ENCODE data around the gene CRTAC1. TPM values are rescaled to one million over a fixed set of nuclear protein-coding genes. Genes with fewer than 3 reads are reported as not detected.

Gene CRTAC1
- total and polyA plus RNA-seq, 2 donors (not counting 3 experiments of a cell fraction or from before 2014, with no cell fraction given): 1.4 to 3.0 TPM

- Histone ChIP-seq H3K4me3 (replicated peaks in 1 of 3; ENCODE audit: insufficient read depth in 1 of 3, low read depth in 1 of 3, low read length in 3 of 3) (no peak overlapping the region), H3K36me3 (ENCODE audit: control insufficient read depth in 2 of 2, extremely low read depth in 1 of 2, insufficient read depth in 2 of 2, low read length in 2 of 2) (no peaks in the 10 kb centered on the region), H3K27ac (ENCODE audit: insufficient read depth, low read depth, low read length) (no peak overlapping the region), H3K79me2 (ENCODE audit: control insufficient read depth, insufficient read depth, low read length) (no peaks in the 10 kb centered on the region), H3K4me2 (ENCODE audit: insufficient read depth, low read length) (no peak overlapping the region), H3K9me1 (replicated peaks; ENCODE audit: control insufficient read depth, extremely low read depth, insufficient read depth, low read length) (no peaks in the 10 kb centered on the region), H3K9ac (replicated peaks; ENCODE audit: extremely low read depth, insufficient read depth, low read length) (no peak overlapping the region), H2AFZ (ENCODE audit: low read depth, low read length) (no peak overlapping the region), H3K4me1 (ENCODE audit: control insufficient read depth, extremely low read depth, insufficient read depth, low read length) (no peaks in the 10 kb centered on the region), H3K9me3 (replicated peaks; ENCODE audit: control insufficient read depth, insufficient read depth, low read length) (no peaks in the 10 kb centered on the region), H3K27me3 (ENCODE audit: control insufficient read depth in 2 of 2, insufficient read depth in 2 of 2, low read length in 2 of 2) (peaks cover 22 to 29% of the 10 kb centered on the region in 2 experiments), H4K20me1 (replicated peaks; ENCODE audit: control insufficient read depth, extremely low read depth, insufficient read depth, low read length) (no peaks in the 10 kb centered on the region)
- BruUV-seq (replicated peaks): no TSS peak
- dilution Hi-C loops (cut with MboI; ENCODE audit: extremely low pct_ligation_motif_present, low sequenced_read_pairs) (no loop called here), intact Hi-C loops (cut with micrococcal nuclease) (no loop called here)
- FAIRE-seq (no peak), DNase-seq (ENCODE audit: low read depth, low spot score) (no peak)
- TF ChIP-seq FOS (IDR thresholded peaks at IDR 0.05; ENCODE audit: borderline replicate concordance, insufficient read depth, low read length) (no peak), JUN (IDR thresholded peaks at IDR 0.05; ENCODE audit: borderline replicate concordance, insufficient read depth, insufficient read length, low read depth) (no peak), MYC (IDR thresholded peaks at IDR 0.05; ENCODE audit: low read depth, low read length) (no peak), GATA2 (IDR thresholded peaks at IDR 0.05; ENCODE audit: insufficient read depth, insufficient read length, low read depth, low read length) (no peak), POLR2AphosphoS5 (IDR thresholded peaks at IDR 0.05; ENCODE audit: insufficient read depth, low read depth, low read length) (no peak), POLR2A (IDR thresholded peaks at IDR 0.05; ENCODE audit: low read depth, low read length) (no peak), EZH2 (IDR thresholded peaks at IDR 0.05; ENCODE audit: borderline replicate concordance, low read depth, low read length, severe bottlenecking) (no peak)
- TF ChIP-seq, protein P1, sequence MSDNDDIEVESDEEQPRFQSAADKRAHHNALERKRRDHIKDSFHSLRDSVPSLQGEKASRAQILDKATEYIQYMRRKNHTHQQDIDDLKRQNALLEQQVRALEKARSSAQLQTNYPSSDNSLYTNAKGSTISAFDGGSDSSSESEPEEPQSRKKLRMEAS (IDR thresholded peaks at IDR 0.05; ENCODE audit: insufficient read depth, insufficient read length): no peak
- TF ChIP-seq, protein P2, sequence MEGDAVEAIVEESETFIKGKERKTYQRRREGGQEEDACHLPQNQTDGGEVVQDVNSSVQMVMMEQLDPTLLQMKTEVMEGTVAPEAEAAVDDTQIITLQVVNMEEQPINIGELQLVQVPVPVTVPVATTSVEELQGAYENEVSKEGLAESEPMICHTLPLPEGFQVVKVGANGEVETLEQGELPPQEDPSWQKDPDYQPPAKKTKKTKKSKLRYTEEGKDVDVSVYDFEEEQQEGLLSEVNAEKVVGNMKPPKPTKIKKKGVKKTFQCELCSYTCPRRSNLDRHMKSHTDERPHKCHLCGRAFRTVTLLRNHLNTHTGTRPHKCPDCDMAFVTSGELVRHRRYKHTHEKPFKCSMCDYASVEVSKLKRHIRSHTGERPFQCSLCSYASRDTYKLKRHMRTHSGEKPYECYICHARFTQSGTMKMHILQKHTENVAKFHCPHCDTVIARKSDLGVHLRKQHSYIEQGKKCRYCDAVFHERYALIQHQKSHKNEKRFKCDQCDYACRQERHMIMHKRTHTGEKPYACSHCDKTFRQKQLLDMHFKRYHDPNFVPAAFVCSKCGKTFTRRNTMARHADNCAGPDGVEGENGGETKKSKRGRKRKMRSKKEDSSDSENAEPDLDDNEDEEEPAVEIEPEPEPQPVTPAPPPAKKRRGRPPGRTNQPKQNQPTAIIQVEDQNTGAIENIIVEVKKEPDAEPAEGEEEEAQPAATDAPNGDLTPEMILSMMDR (IDR thresholded peaks at IDR 0.05; ENCODE audit: extremely low read depth in 1 of 2, insufficient read depth in 1 of 2, low read depth in 1 of 2, low read length in 2 of 2): no peak
- POLR2A ChIA-PET: no interaction called here
- CTCF ChIA-PET: interaction anchor here (1.0 to 3.8 kb wide), 4 partner anchors 7 to 123 kb away, joined by 3 to 21 read pairs (median 13); no protein-coding TSS in a partner anchor
Observed at GRCh38 chr10:98038288-98038687, 7.9 kb upstream of the CRTAC1 start.
